SK-N-SH (cell line): ENCODE measurements around the gene CDV3. TPM values are rescaled to one million over a fixed set of nuclear protein-coding genes. Genes with fewer than 3 reads are reported as not detected.

Experiments
- CTCF ChIA-PET: fragments of 300-600, 350-600 bp; formaldehyde crosslinking; extraction: SDS; loops from one replicate; lab custom pipeline; 2021; lab: Yijun Ruan, JAX
- POLR2A ChIA-PET: fragments of 350-600 bp; sonication (Branson Sonifier 250); formaldehyde crosslinking; extraction: SDS; loops from one replicate; lab custom pipeline; 2020; ENCODE audit warnings: antibody characterized with exemption, inconsistent platforms; lab: Yijun Ruan, JAX
- DNase-seq: peaks from one replicate; pipeline ENCODE4 v3.0.0; 2012
- H2AFZ ChIP-seq: fragments of 200-600 bp; sonication (generic); 2 replicates; pipeline ENCODE4 v1.8.1; 2016; ENCODE audit warnings: antibody characterized with exemption, mild to moderate bottlenecking, low read depth
- H3F3A ChIP-seq: fragments of 200-600 bp; sonication (generic); replicated peaks from 2 replicates; pipeline ENCODE3; 2016; ENCODE audit warnings: antibody characterized with exemption, mild to moderate bottlenecking; ENCODE audit not compliant: insufficient read depth
- H3K27ac ChIP-seq, 2 experiments: fragments of 200-500 bp in 1 of 2; fragments of 200-600 bp in 1 of 2; sonication (Bioruptor generic) in 1 of 2; sonication (generic), shearing (Covaris generic) in 1 of 2; 2 replicates each; pipeline versions ENCODE4 v1.5.1 to v1.6.1; 2014 to 2016; ENCODE audit warnings: low read depth in 2 of 2, inconsistent platforms in 1 of 2, low read length in 1 of 2, mild to moderate bottlenecking in 1 of 2, mixed read lengths in 1 of 2
- H3K27me3 ChIP-seq: fragments of 200-600 bp; sonication (generic), shearing (Covaris generic); 2 replicates; pipeline ENCODE4 v1.6.1; 2016; ENCODE audit warnings: mixed run types; ENCODE audit not compliant: insufficient read depth
- H3K36me3 ChIP-seq, 2 experiments: fragments of 200-500 bp in 1 of 2; fragments of 200-600 bp in 1 of 2; sonication (Bioruptor generic) in 1 of 2; sonication (generic) in 1 of 2; replicated peaks in 1 of 2; 2 replicates each; pipeline versions ENCODE3 to v1.5.1; 2014 to 2016; ENCODE audit warnings: low read length in 1 of 2, mild to moderate bottlenecking in 1 of 2; ENCODE audit not compliant: insufficient read depth in 2 of 2, control insufficient read depth in 1 of 2
- H3K4me1 ChIP-seq, 2 experiments: fragments of 200-500 bp in 1 of 2; fragments of 200-600 bp in 1 of 2; sonication (Bioruptor generic) in 1 of 2; sonication (generic), shearing (Covaris generic) in 1 of 2; 2 replicates each; pipeline versions ENCODE4 v1.5.1 to v1.6.1; 2014 to 2016; ENCODE audit warnings: low read depth in 1 of 2, low read length in 1 of 2, mixed run types in 1 of 2; ENCODE audit not compliant: insufficient read depth in 2 of 2, control insufficient read depth in 1 of 2
- H3K4me2 ChIP-seq: fragments of 200-600 bp; sonication (generic), shearing (Covaris generic); 2 replicates; pipeline ENCODE4 v1.6.1; 2017; ENCODE audit warnings: mixed run types
- H3K4me3 ChIP-seq, 2 experiments: fragments of 200-500 bp in 1 of 2; fragments of 200-600 bp in 1 of 2; sonication (Bioruptor generic) in 1 of 2; sonication (generic), shearing (Covaris generic) in 1 of 2; 2 replicates each; pipeline versions ENCODE4 v1.5.1 to v1.8.1; 2014 to 2016; ENCODE audit warnings: low read depth in 2 of 2, inconsistent platforms in 1 of 2, low read length in 1 of 2, mild to moderate bottlenecking in 1 of 2, mixed read lengths in 1 of 2, moderate library complexity in 1 of 2
- H3K79me2 ChIP-seq: fragments of 200-600 bp; sonication (generic); 2 replicates; pipeline ENCODE4 v1.8.1; 2017; ENCODE audit warnings: mild to moderate bottlenecking; ENCODE audit not compliant: insufficient read depth
- H3K9ac ChIP-seq: fragments of 200-600 bp; sonication (generic); 2 replicates; pipeline ENCODE4 v1.6.1; 2017; ENCODE audit warnings: mixed run types
- H3K9me2 ChIP-seq: fragments of 200-600 bp; sonication (generic); 2 replicates; pipeline ENCODE4 v1.6.1; 2017; ENCODE audit warnings: mixed run types
- H3K9me3 ChIP-seq: fragments of 200-600 bp; sonication (generic); 2 replicates; pipeline ENCODE4 v1.6.1; 2017; ENCODE audit warnings: mixed run types, mild to moderate bottlenecking, moderate library complexity
- H4K20me1 ChIP-seq: fragments of 200-600 bp; sonication (generic); 2 replicates; pipeline ENCODE4 v1.6.1; 2017; ENCODE audit warnings: mild to moderate bottlenecking, mixed run types; ENCODE audit not compliant: insufficient read depth
- CHD2 ChIP-seq: fragments of 150-350 bp; IDR thresholded peaks from 2 replicates; pipeline ENCODE4 v1.6.1; 2018; ENCODE audit warnings: low read length; ENCODE audit not compliant: partially characterized antibody
- FOSL2 ChIP-seq: IDR thresholded peaks from 2 replicates; pipeline ENCODE4 v1.4.0; 2012; ENCODE audit warnings: low read depth, mild to moderate bottlenecking, moderate library complexity, borderline replicate concordance
- FOXJ3 ChIP-seq: sonication (generic); formaldehyde crosslinking; IDR thresholded peaks from 2 replicates; pipeline ENCODE4 v1.5.1; 2020; ENCODE audit warnings: mild to moderate bottlenecking, missing genetic modification reagents
- FOXM1 ChIP-seq: IDR thresholded peaks from 2 replicates; pipeline ENCODE4 v1.4.0; 2012; ENCODE audit warnings: low read depth, mild to moderate bottlenecking
- JUND ChIP-seq: IDR thresholded peaks from 2 replicates; pipeline ENCODE4 v1.4.0; 2012
- MEF2A ChIP-seq: IDR thresholded peaks from 2 replicates; pipeline ENCODE4 v1.4.0; 2012; ENCODE audit warnings: low read depth, borderline replicate concordance
- NRF1 ChIP-seq: IDR thresholded peaks from 2 replicates; pipeline ENCODE4 v1.6.1; 2012; ENCODE audit warnings: low read depth, mild to moderate bottlenecking, low read length
- PBX3 ChIP-seq: IDR thresholded peaks from 2 replicates; pipeline ENCODE4; 2012
- POLR2AphosphoS5 ChIP-seq: IDR thresholded peaks from 2 replicates; pipeline ENCODE4 v1.6.1; 2012; ENCODE audit warnings: low read depth, low read length
- RAD21 ChIP-seq: IDR thresholded peaks from 2 replicates; pipeline ENCODE4 v1.6.1; 2012; ENCODE audit warnings: mild to moderate bottlenecking, low read length
- RCOR1 ChIP-seq: fragments of 150-350 bp; IDR thresholded peaks from 2 replicates; pipeline ENCODE4 v1.6.1; 2017; ENCODE audit warnings: antibody characterized with exemption, low read length
- RFX5 ChIP-seq: IDR thresholded peaks from 2 replicates; pipeline ENCODE4 v1.6.1; 2012; ENCODE audit warnings: mild to moderate bottlenecking, improper control_type of control experiment, low read length
- TCF12 ChIP-seq: IDR thresholded peaks from 2 replicates; pipeline ENCODE4 v1.4.0; 2012
- TEAD4 ChIP-seq: IDR thresholded peaks from 2 replicates; pipeline ENCODE4 v1.4.0; 2012; ENCODE audit warnings: mild to moderate bottlenecking, borderline replicate concordance; ENCODE audit not compliant: insufficient read depth
- USF2 ChIP-seq: fragments of 150-350 bp; IDR thresholded peaks from 2 replicates; pipeline ENCODE4 v1.6.1; 2017; ENCODE audit warnings: antibody characterized with exemption, low read length, low read depth, borderline replicate concordance
- YY1 ChIP-seq: IDR thresholded peaks from 2 replicates; pipeline ENCODE4 v1.4.0; 2012; ENCODE audit warnings: low read depth, mild to moderate bottlenecking
- ZBTB33 ChIP-seq: IDR thresholded peaks from 2 replicates; pipeline ENCODE4 v1.4.0; 2012; ENCODE audit warnings: low read depth, borderline replicate concordance
- WGBS: methylation state at CpG from one replicate; pipeline ENCODE4 v1.1.6; 2017; ENCODE audit warnings: low lambda C conversion rate; 5-methylcytosine and 5-hydroxymethylcytosine counted together
- polyA plus RNA-seq, 3 experiments: library from polyadenylated mRNA; depleted of rRNA; stranded (reverse); fragments of >200 nt; gene quantifications; 2 replicates each; pipeline ENCODE4 v1.2.3, GENCODE V29; 2012

CDV3 gene
- polyA plus RNA-seq, 1 of the 3 experiments (the other 2 are of a cell fraction): 35.4 TPM

GRCh38 chr3:133572158-133573053 lies 1.1 kb upstream of the CDV3 start:
- CTCF ChIA-PET: interaction anchor here (0.8 to 1.7 kb wide), 4 partner anchors 10 to 135 kb away, joined by 3 to 5 read pairs (median 3); no protein-coding TSS in a partner anchor
- POLR2A ChIA-PET: interaction anchor here (0.6 to 1.6 kb wide), 2 partner anchors 9 to 31 kb away, joined by 3 to 8 read pairs; no protein-coding TSS in a partner anchor

More at GRCh38 chr3:133572158-133573053, 1.1 kb upstream of the CDV3 start:
- Histone ChIP-seq H3K36me3 (peaks cover 15 to 20% of the 10 kb centered on the region in 2 experiments), H3K9me3 (no peaks in the 10 kb centered on the region), H2AFZ (peak overlapping the region; percentile 81), H3F3A (peaks cover 32% of the 10 kb centered on the region), H3K27ac (peak overlapping the region; percentile 81 to 92), H4K20me1 (peaks cover 30% of the 10 kb centered on the region), H3K79me2 (peaks cover 32% of the 10 kb centered on the region), H3K9ac (peak overlapping the region; percentile 55; the same call in 1 of the 2 replicates), H3K9me2 (no peaks in the 10 kb centered on the region), H3K4me2 (peak overlapping the region; percentile 58), H3K4me3 (peak overlapping the region; percentile 23 to 35; a peak in 2 of 4 replicates), H3K4me1 (peaks cover 15 to 43% of the 10 kb centered on the region in 2 experiments), H3K27me3 (no peaks in the 10 kb centered on the region)
- no peak for DNase-seq
- WGBS: 93% methylated on average over 19 of the region's 19 CpGs
- no peak for TF ChIP-seq TCF12
- TF ChIP-seq YY1: no peak
- TF ChIP-seq POLR2AphosphoS5: no peak
- TF ChIP-seq USF2: no peak
- no peak for TF ChIP-seq RCOR1
- no peak for TF ChIP-seq RAD21
- no peak; the same call in 1 of the 2 replicates for TF ChIP-seq JUND
- TF ChIP-seq NRF1: no peak
- no peak for TF ChIP-seq TEAD4
- no peak; the same call in 1 of the 2 replicates for TF ChIP-seq FOSL2
- TF ChIP-seq CHD2: no peak
- TF ChIP-seq ZBTB33: no peak
- TF ChIP-seq PBX3: no peak
- TF ChIP-seq RFX5: no peak
- no peak for TF ChIP-seq FOXJ3 (CRISPR knock-in tag)
- TF ChIP-seq MEF2A: no peak
- TF ChIP-seq FOXM1: no peak
